GM12878 (cell line): Measurements from ENCODE around the gene ME1. TPM values are rescaled to one million over a fixed set of nuclear protein-coding genes. Genes with fewer than 3 reads are reported as not detected.

Source experiments
- ATAC-seq: fragments of 200-7000 bp; cut with Tn5 transposase; 3 replicates; pipeline ENCODE4 v1.9.1; 2020; ENCODE audit warnings: mild to moderate bottlenecking, moderate library complexity
- BruUV-seq: library from RNA; stranded (reverse); fragments of 400-500 nt; replicated peaks from 2 replicates; lab custom pipeline; 2021; lab: Mats Ljungman, UMichigan
- CTCF ChIA-PET: fragments of 300-600 bp; sonication (Branson Sonifier 250); formaldehyde crosslinking; extraction: SDS; loops from one replicate; lab custom pipeline; 2021; ENCODE audit warnings: inconsistent platforms; lab: Yijun Ruan, JAX
- POLR2A ChIA-PET: fragments of 350-600 bp; formaldehyde crosslinking; extraction: SDS; loops from one replicate; lab custom pipeline; 2021; ENCODE audit warnings: inconsistent platforms; lab: Charles Lee
- RAD21 ChIA-PET: fragments of 300-600 bp; sonication (Branson Sonifier 250); formaldehyde crosslinking; loops from one replicate; lab custom pipeline; 2023; ENCODE audit warnings: antibody characterized with exemption; ENCODE audit not compliant: unreplicated experiment; lab: Charles Lee
- SMC1A ChIA-PET: fragments of 300-600 bp; sonication (Branson Sonifier 250); formaldehyde crosslinking; loops from one replicate; lab custom pipeline; 2023; ENCODE audit not compliant: unreplicated experiment, uncharacterized antibody; lab: Charles Lee
- DNase-seq: peaks from one replicate; pipeline ENCODE4 v3.0.0-alpha.2; 2011; ENCODE audit warnings: low read depth, low spot score
- FAIRE-seq: peaks from 3 replicates; lab custom pipeline; 2011; peaks lifted over from hg19 to GRCh38; lab: Jason Lieb, UNC
- H2AFZ ChIP-seq: 2 replicates; pipeline ENCODE4 v1.6.0; 2011; ENCODE audit warnings: low read depth, low read length, control low read depth; ENCODE audit not compliant: control insufficient read depth
- H3K27ac ChIP-seq: 2 replicates; pipeline ENCODE4 v1.5.1; 2011; ENCODE audit warnings: control low read depth; ENCODE audit not compliant: control insufficient read depth, insufficient read depth
- H3K27me3 ChIP-seq, 2 experiments: replicated peaks in 1 of 2; 2 replicates each; pipeline versions ENCODE4 v1.6.0 to v1.6.1; 2011; ENCODE audit warnings: low read length in 1 of 2; ENCODE audit not compliant: control insufficient read depth in 2 of 2, insufficient read depth in 2 of 2
- H3K36me3 ChIP-seq, 2 experiments: 2 replicates each; pipeline ENCODE4 v1.5.1; 2011; ENCODE audit warnings: low read length in 1 of 2; ENCODE audit not compliant: control insufficient read depth in 2 of 2, insufficient read depth in 2 of 2
- H3K4me1 ChIP-seq: 2 replicates; pipeline ENCODE4 v1.6.1; 2011; ENCODE audit warnings: mild to moderate bottlenecking, low read length, moderate library complexity, mixed read lengths; ENCODE audit not compliant: control insufficient read depth, insufficient read depth
- H3K4me2 ChIP-seq: 2 replicates; pipeline ENCODE4 v1.6.0; 2011; ENCODE audit warnings: control low read depth; ENCODE audit not compliant: control insufficient read depth, insufficient read depth
- H3K4me3 ChIP-seq: fragments of 200-600 bp; sonication (generic); 2 replicates; pipeline ENCODE4 v1.5.1; 2016
- H3K79me2 ChIP-seq: 2 replicates; pipeline ENCODE4 v1.6.0; 2011; ENCODE audit warnings: low read length; ENCODE audit not compliant: control insufficient read depth, insufficient read depth
- H3K9ac ChIP-seq: 2 replicates; pipeline ENCODE4 v1.8.0; 2011; ENCODE audit warnings: low read length, control low read depth, mixed read lengths; ENCODE audit not compliant: control insufficient read depth, insufficient read depth
- H3K9me3 ChIP-seq: replicated peaks from 3 replicates; pipeline ENCODE4 v1.5.1; 2011; ENCODE audit warnings: mild to moderate bottlenecking, low read length; ENCODE audit not compliant: control insufficient read depth, insufficient read depth
- H4K20me1 ChIP-seq: 2 replicates; pipeline ENCODE4 v1.6.0; 2011; ENCODE audit not compliant: control insufficient read depth, insufficient read depth
- BRCA1 ChIP-seq: IDR thresholded peaks from 2 replicates; pipeline ENCODE4 v1.6.1; 2011; ENCODE audit warnings: low read depth, low read length, improper control_type of control experiment
- DPF2 ChIP-seq: fragments of 450-650 bp; IDR thresholded peaks from 2 replicates; pipeline ENCODE4 v1.6.1; 2017; ENCODE audit warnings: mild to moderate bottlenecking
- ETV6 ChIP-seq, 2 experiments: fragments of 450-650 bp in 1 of 2; IDR thresholded peaks in 1 of 2; conservative IDR thresholded peaks in 1 of 2; 2 replicates each; pipeline ENCODE4 v1.6.1; 2014; ENCODE audit warnings: antibody characterized with exemption in 1 of 2, borderline replicate concordance in 1 of 2, low read depth in 1 of 2, mild to moderate bottlenecking in 1 of 2, moderate library complexity in 1 of 2
- GATAD2B ChIP-seq: fragments of 450-650 bp; conservative IDR thresholded peaks from 2 replicates; pipeline ENCODE4 v1.6.1; 2017; ENCODE audit warnings: low read depth, mild to moderate bottlenecking, moderate library complexity
- KLF5 ChIP-seq: fragments of 450-650 bp; IDR thresholded peaks from 2 replicates; pipeline ENCODE4 v1.6.1; 2014; ENCODE audit warnings: mild to moderate bottlenecking; ENCODE audit not compliant: partially characterized antibody
- MYB ChIP-seq: fragments of 150-350 bp; IDR thresholded peaks from 2 replicates; pipeline ENCODE4 v1.6.1; 2014; ENCODE audit warnings: mild to moderate bottlenecking, low read depth, low read length, borderline replicate concordance
- NR2C2 ChIP-seq: IDR thresholded peaks from 2 replicates; pipeline ENCODE4 v1.6.1; 2011; ENCODE audit warnings: borderline replicate concordance, low read depth; ENCODE audit not compliant: control insufficient read depth, insufficient read length
- SMARCA5 ChIP-seq: fragments of 450-650 bp; IDR thresholded peaks from 2 replicates; pipeline ENCODE4 v1.6.1; 2017; ENCODE audit warnings: mild to moderate bottlenecking
- SREBF1 ChIP-seq: IDR thresholded peaks from 2 replicates; pipeline ENCODE4 v1.6.1; 2012; ENCODE audit warnings: mild to moderate bottlenecking, low read length
- ZNF274 ChIP-seq: IDR thresholded peaks from one replicate; pipeline ENCODE4 v1.8.0; 2011; ENCODE audit not compliant: insufficient read length, insufficient read depth
- ZZZ3 ChIP-seq: IDR thresholded peaks from 2 replicates; pipeline ENCODE4 v1.6.1; 2011; ENCODE audit warnings: low read depth; ENCODE audit not compliant: control insufficient read depth, insufficient read length
- in situ Hi-C: fragments of 300-500 bp; cut with MboI; formaldehyde crosslinking; loops from 9 replicates; pipeline ENCODE4 v1.14.3; 2018; ENCODE audit warnings: mixed read lengths
- intact Hi-C: fragments of 100-400 bp; cut with micrococcal nuclease; formaldehyde crosslinking; loops from one replicate; pipeline ENCODE4 v1.14.2; 2022; ENCODE audit not compliant: unreplicated experiment
- polyA plus RNA-seq, 11 experiments: library from polyadenylated mRNA; depleted of rRNA in 4 of 11; unstranded in 6 of 11; stranded (reverse) in 5 of 11; fragments of >200 nt; fragmentation: Nextera tagmentation in 4 of 11; fragmentation: Illumina TruSeq in 1 of 11; extraction: Ambion mirVana in 4 of 11; extraction: Trizol in 1 of 11; gene quantifications; 1 replicate in 1 of 11; 2 replicates in 10 of 11; pipeline versions ENCODE4 v1.2.1 to v1.2.3, GENCODE V29; 2011 to 2016; ENCODE audit warnings: inconsistent platforms in 2 of 11, missing spikeins in 2 of 11, low read depth in 1 of 11
- total RNA-seq, 4 experiments: library from RNA; depleted of rRNA in 3 of 4; stranded (reverse); fragments of >200 nt in 3 of 4; fragmentation: Illumina TruSeq in 1 of 4; extraction: Trizol in 1 of 4; gene quantifications; 2 replicates each; pipeline versions ENCODE4 v1.2.1 to v1.2.3, GENCODE V29; 2013 to 2021
- TF ChIP-seq, protein P1 (sequence below): IDR thresholded peaks from 2 replicates; pipeline ENCODE4 v1.6.1; 2012; ENCODE audit warnings: mild to moderate bottlenecking, low read depth, low read length
- TF ChIP-seq, protein P2 (sequence below): IDR thresholded peaks from 2 replicates; pipeline ENCODE4 v1.6.1; 2011; ENCODE audit warnings: low read depth, low read length, improper control_type of control experiment, borderline replicate concordance
- TF ChIP-seq, protein P3 (sequence below): fragments of 450-650 bp; IDR thresholded peaks from 2 replicates; pipeline ENCODE4 v1.6.1; 2017; ENCODE audit warnings: low read depth, mild to moderate bottlenecking, moderate library complexity

Gene ME1
- total and polyA plus RNA-seq, 10 of the 15 experiments (the other 5 are each of a cell fraction or from before 2014, with no cell fraction given), result 3.6 to 11.8 (median 8.4) TPM

DNA sequence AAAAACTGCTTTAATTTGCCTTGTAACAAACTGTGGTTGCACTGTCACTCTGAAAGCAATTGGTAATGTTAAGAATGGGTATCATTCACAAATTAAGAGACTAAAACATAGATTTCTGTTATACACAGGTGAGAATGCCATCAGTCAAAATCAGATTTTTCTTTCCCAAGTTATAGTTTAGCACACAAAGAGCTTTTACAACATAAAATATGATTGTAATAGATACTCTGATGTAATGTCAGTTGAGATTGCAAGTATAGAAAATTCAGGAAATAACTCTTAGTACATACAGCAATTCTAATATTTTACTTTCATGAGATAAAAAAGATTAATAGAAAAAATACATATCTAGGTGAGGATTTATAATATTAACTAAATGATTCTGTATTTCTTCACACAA lies 2.3 kb upstream of the ME1 start:
- no peaks in the 10 kb centered on the region for H3K27me3 ChIP-seq
- ATAC-seq (no peak), FAIRE-seq (no peak), DNase-seq (no peak)
- CTCF ChIA-PET, result no interaction called here
- H3K9ac ChIP-seq, result no peak overlapping the region
- in situ Hi-C loops, result no loop called here
- no peaks in the 10 kb centered on the region for H3K36me3 ChIP-seq
- no peaks in the 10 kb centered on the region for H4K20me1 ChIP-seq
- RAD21 ChIA-PET, result interaction anchor here (1.6 kb wide), 1 partner anchor 81 kb away, joined by 6 read pairs; no protein-coding TSS in a partner anchor
- TF ChIP-seq BRCA1, result no peak
- no peak for TF ChIP-seq ZNF274
- TF ChIP-seq SMARCA5, result no peak
- TF ChIP-seq MYB, result no peak
- no peak for TF ChIP-seq NR2C2
- no peak for TF ChIP-seq KLF5
- TF ChIP-seq, protein P1, sequence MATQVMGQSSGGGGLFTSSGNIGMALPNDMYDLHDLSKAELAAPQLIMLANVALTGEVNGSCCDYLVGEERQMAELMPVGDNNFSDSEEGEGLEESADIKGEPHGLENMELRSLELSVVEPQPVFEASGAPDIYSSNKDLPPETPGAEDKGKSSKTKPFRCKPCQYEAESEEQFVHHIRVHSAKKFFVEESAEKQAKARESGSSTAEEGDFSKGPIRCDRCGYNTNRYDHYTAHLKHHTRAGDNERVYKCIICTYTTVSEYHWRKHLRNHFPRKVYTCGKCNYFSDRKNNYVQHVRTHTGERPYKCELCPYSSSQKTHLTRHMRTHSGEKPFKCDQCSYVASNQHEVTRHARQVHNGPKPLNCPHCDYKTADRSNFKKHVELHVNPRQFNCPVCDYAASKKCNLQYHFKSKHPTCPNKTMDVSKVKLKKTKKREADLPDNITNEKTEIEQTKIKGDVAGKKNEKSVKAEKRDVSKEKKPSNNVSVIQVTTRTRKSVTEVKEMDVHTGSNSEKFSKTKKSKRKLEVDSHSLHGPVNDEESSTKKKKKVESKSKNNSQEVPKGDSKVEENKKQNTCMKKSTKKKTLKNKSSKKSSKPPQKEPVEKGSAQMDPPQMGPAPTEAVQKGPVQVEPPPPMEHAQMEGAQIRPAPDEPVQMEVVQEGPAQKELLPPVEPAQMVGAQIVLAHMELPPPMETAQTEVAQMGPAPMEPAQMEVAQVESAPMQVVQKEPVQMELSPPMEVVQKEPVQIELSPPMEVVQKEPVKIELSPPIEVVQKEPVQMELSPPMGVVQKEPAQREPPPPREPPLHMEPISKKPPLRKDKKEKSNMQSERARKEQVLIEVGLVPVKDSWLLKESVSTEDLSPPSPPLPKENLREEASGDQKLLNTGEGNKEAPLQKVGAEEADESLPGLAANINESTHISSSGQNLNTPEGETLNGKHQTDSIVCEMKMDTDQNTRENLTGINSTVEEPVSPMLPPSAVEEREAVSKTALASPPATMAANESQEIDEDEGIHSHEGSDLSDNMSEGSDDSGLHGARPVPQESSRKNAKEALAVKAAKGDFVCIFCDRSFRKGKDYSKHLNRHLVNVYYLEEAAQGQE, result no peak
- no peak for TF ChIP-seq GATAD2B
- TF ChIP-seq DPF2, result no peak
- no peak for TF ChIP-seq ZZZ3
- TF ChIP-seq SREBF1, result no peak
- TF ChIP-seq, protein P2, sequence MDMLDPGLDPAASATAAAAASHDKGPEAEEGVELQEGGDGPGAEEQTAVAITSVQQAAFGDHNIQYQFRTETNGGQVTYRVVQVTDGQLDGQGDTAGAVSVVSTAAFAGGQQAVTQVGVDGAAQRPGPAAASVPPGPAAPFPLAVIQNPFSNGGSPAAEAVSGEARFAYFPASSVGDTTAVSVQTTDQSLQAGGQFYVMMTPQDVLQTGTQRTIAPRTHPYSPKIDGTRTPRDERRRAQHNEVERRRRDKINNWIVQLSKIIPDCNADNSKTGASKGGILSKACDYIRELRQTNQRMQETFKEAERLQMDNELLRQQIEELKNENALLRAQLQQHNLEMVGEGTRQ, result no peak
- TF ChIP-seq ETV6 (conservative IDR thresholded peaks at IDR 0.05 in 1 of 2, IDR thresholded peaks at IDR 0.05 in 1 of 2; ENCODE audit: borderline replicate concordance in 1 of 2, low read depth in 1 of 2), result no peak
- TF ChIP-seq, protein P3, sequence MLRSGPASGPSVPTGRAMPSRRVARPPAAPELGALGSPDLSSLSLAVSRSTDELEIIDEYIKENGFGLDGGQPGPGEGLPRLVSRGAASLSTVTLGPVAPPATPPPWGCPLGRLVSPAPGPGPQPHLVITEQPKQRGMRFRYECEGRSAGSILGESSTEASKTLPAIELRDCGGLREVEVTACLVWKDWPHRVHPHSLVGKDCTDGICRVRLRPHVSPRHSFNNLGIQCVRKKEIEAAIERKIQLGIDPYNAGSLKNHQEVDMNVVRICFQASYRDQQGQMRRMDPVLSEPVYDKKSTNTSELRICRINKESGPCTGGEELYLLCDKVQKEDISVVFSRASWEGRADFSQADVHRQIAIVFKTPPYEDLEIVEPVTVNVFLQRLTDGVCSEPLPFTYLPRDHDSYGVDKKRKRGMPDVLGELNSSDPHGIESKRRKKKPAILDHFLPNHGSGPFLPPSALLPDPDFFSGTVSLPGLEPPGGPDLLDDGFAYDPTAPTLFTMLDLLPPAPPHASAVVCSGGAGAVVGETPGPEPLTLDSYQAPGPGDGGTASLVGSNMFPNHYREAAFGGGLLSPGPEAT, result no peak
- H3K9me3 ChIP-seq, result no peaks in the 10 kb centered on the region
- SMC1A ChIA-PET, result interaction anchor here (1.1 kb wide), 2 partner anchors 15 to 74 kb away, joined by 4 to 5 read pairs; no protein-coding TSS in a partner anchor
- H3K4me1 ChIP-seq, result peaks cover 5% of the 10 kb centered on the region
- no peak overlapping the region for H3K4me3 ChIP-seq
- intact Hi-C loops, result loop anchor here (5.0 kb wide), 1 partner anchor 366 kb away; the partner anchor contains the start of genes DOP1A and UBE3D
- H3K79me2 ChIP-seq, result peaks cover 25% of the 10 kb centered on the region
- no TSS peak for BruUV-seq
- no peak overlapping the region for H3K27ac ChIP-seq
- no peak overlapping the region for H2AFZ ChIP-seq
- POLR2A ChIA-PET, result no interaction called here
- H3K4me2 ChIP-seq, result no peak overlapping the region
